HG03354 (cell line): ENCODE data around the gene CYP4F12.

Experiments
- ATAC-seq: cut with Tn5 transposase; IDR thresholded peaks from one replicate; pipeline ENCODE4 v1.9.1; 2021; ENCODE audit warnings: mild to moderate bottlenecking; ENCODE audit not compliant: unreplicated experiment, poor library complexity, severe bottlenecking

CYP4F12 gene

GRCh38 chr19:15672580-15673175, at the start of gene CYP4F12:
CYP4F12 (plus strand) TSS chr19:15673087; CDS start chr19:15673530, 443 bp downstream.
- ATAC-seq, result no peak

GRCh38 chr19:15623711-15624318, 49.1 kb upstream of the CYP4F12 start:
- no peak for ATAC-seq

- no peak for ATAC-seq
Measured at GRCh38 chr19:15628236-15629002, 44.5 kb upstream of the CYP4F12 start.

GRCh38 chr19:15629003-15629880, 43.6 kb upstream of the CYP4F12 start:
- ATAC-seq, result no peak

- no peak for ATAC-seq
Measured at GRCh38 chr19:15631817-15632216, 41.1 kb upstream of the CYP4F12 start.

- ATAC-seq, result no peak
Measured at GRCh38 chr19:15633082-15633835, 39.6 kb upstream of the CYP4F12 start.

GRCh38 chr19:15634105-15634504, 38.8 kb upstream of the CYP4F12 start:
- ATAC-seq, result no peak

- no peak for ATAC-seq
Measured at GRCh38 chr19:15635016-15635805, 37.7 kb upstream of the CYP4F12 start.

GRCh38 chr19:15636026-15636425, 36.9 kb upstream of the CYP4F12 start:
- no peak for ATAC-seq

- ATAC-seq, result no peak
Measured at GRCh38 chr19:15639596-15639995, 33.3 kb upstream of the CYP4F12 start.

- no peak for ATAC-seq
Measured at GRCh38 chr19:15640294-15640903, 32.5 kb upstream of the CYP4F12 start, which contains the start of gene CYP4F3. CYP4F3 (plus strand) TSS chr19:15640897; CDS start chr19:15641416, 519 bp downstream.

GRCh38 chr19:15640904-15641597, 31.8 kb upstream of the CYP4F12 start:
- no peak for ATAC-seq

- ATAC-seq, result no peak
Measured at GRCh38 chr19:15641901-15642491, 30.9 kb upstream of the CYP4F12 start.

- no peak for ATAC-seq
Measured at GRCh38 chr19:15642807-15643206, 30.1 kb upstream of the CYP4F12 start.

GRCh38 chr19:15643387-15643786, 29.5 kb upstream of the CYP4F12 start:
- ATAC-seq, result no peak

- no peak for ATAC-seq
Measured at GRCh38 chr19:15644066-15644741, 28.7 kb upstream of the CYP4F12 start.

- no peak for ATAC-seq
Measured at GRCh38 chr19:15644816-15645215, 28.1 kb upstream of the CYP4F12 start.
